Uterus (tissue), 4 donors: ENCODE measurements around the gene MOGAT2. TPM values are rescaled to one million over a fixed set of nuclear protein-coding genes. Genes with fewer than 3 reads are reported as not detected.

Source experiments
- DNase-seq, 2 donors: peaks; one replicate each; pipeline ENCODE4 v3.0.0-alpha.2; 2019 to 2020
- H3K27ac ChIP-seq, 2 donors: fragments of 200-600 bp; sonication (generic); 1 replicate in 1 of 2; 2 replicates in 1 of 2; pipeline ENCODE4 v1.5.1; 2016 to 2018
- H3K27me3 ChIP-seq, 2 donors: fragments of 200-600 bp; sonication (generic); one replicate each; pipeline ENCODE4 v1.5.1; 2018 to 2019; ENCODE audit warnings: control low read depth in 1 of 2
- H3K36me3 ChIP-seq, 2 donors: fragments of 200-600 bp; sonication (generic); one replicate each; pipeline ENCODE4 v1.5.1; 2019; ENCODE audit warnings: control low read depth in 1 of 2
- H3K4me1 ChIP-seq, 2 donors: fragments of 200-600 bp; sonication (generic); one replicate each; pipeline ENCODE4 v1.5.1; 2018 to 2019; ENCODE audit warnings: control low read depth in 1 of 2
- H3K4me3 ChIP-seq, 2 donors: fragments of 200-600 bp; sonication (generic); 1 replicate in 1 of 2; 2 replicates in 1 of 2; pipeline ENCODE4 v1.5.1; 2018 to 2019; ENCODE audit warnings: mild to moderate bottlenecking in 1 of 2
- H3K9me3 ChIP-seq, 2 donors: fragments of 200-600 bp; sonication (generic); one replicate each; pipeline ENCODE4 v1.5.1; 2019; ENCODE audit warnings: control low read depth in 1 of 2
- CTCF ChIP-seq, 4 experiments: fragments of 200-600 bp in 2 of 4; fragments of 450-650 bp in 2 of 4; sonication (generic) in 2 of 4; IDR thresholded peaks; one replicate each; pipeline ENCODE4 v1.5.1; 2016 to 2019; ENCODE audit warnings: antibody characterized with exemption in 4 of 4, mild to moderate bottlenecking in 2 of 4, moderate library complexity in 1 of 4
- POLR2A ChIP-seq, 2 donors: fragments of 450-650 bp; IDR thresholded peaks; one replicate each; pipeline ENCODE4 v1.6.1; 2016; ENCODE audit warnings: antibody characterized with exemption in 2 of 2, mild to moderate bottlenecking in 1 of 2, moderate library complexity in 1 of 2
- intact Hi-C: fragments of 100-400 bp; cut with DNase I; formaldehyde crosslinking; loops from one replicate; pipeline ENCODE4 v1.15.1; 2023; ENCODE audit warnings: low total_unique reads
- total RNA-seq, 4 donors: library from RNA; depleted of rRNA in 3 of 4; stranded (reverse); fragments of >200 nt in 3 of 4; gene quantifications; one replicate each; pipeline versions ENCODE4 v1.1.0 to v1.2.4, GENCODE V29; 2014 to 2023
- donor health status: DM: yes; HTN: yes; CAD: no.

The MOGAT2 gene
- total RNA-seq, 4 donors from 2014 or later = 0.29 to 0.62 TPM; not detected in 2

GRCh38 chr11:75722669-75723042 is 5.0 kb downstream of the MOGAT2 start:
- H3K27me3 ChIP-seq = no peaks in the 10 kb centered on the region
- DNase-seq = no peak
- no peak overlapping the region for H3K27ac ChIP-seq
- TF ChIP-seq CTCF (IDR thresholded peaks at IDR 0.05) (no peak), POLR2A (IDR thresholded peaks at IDR 0.05) (no peak)
- no peaks in the 10 kb centered on the region for H3K4me1 ChIP-seq
- intact Hi-C loops = no loop called here
- H3K9me3 ChIP-seq = no peaks in the 10 kb centered on the region
- H3K36me3 ChIP-seq = no peaks in the 10 kb centered on the region
- H3K4me3 ChIP-seq = no peak overlapping the region

GRCh38 chr11:75725547-75726320 is 8.1 kb downstream of the MOGAT2 start:
- H3K27me3 ChIP-seq = no peaks in the 10 kb centered on the region
- no peaks in the 10 kb centered on the region for H3K4me1 ChIP-seq
- H3K9me3 ChIP-seq = no peaks in the 10 kb centered on the region
- H3K27ac ChIP-seq = no peak overlapping the region
- no peak for DNase-seq
- no peak for TF ChIP-seq CTCF (IDR thresholded peaks at IDR 0.05)
- no peak for TF ChIP-seq POLR2A (IDR thresholded peaks at IDR 0.05)
- no peak overlapping the region for H3K4me3 ChIP-seq
- intact Hi-C loops = no loop called here
- H3K36me3 ChIP-seq = no peaks in the 10 kb centered on the region

- H3K4me1 ChIP-seq = no peaks in the 10 kb centered on the region
- no peaks in the 10 kb centered on the region for H3K27me3 ChIP-seq
- DNase-seq = no peak
- intact Hi-C loops = no loop called here
- no peak for TF ChIP-seq POLR2A (IDR thresholded peaks at IDR 0.05)
- TF ChIP-seq CTCF (IDR thresholded peaks at IDR 0.05) = no peak
- no peak overlapping the region for H3K4me3 ChIP-seq
- no peak overlapping the region for H3K27ac ChIP-seq
- no peaks in the 10 kb centered on the region for H3K9me3 ChIP-seq
- no peaks in the 10 kb centered on the region for H3K36me3 ChIP-seq
Measured at GRCh38 chr11:75728992-75729391, 11.4 kb downstream of the MOGAT2 start.

GRCh38 chr11:75731095-75731494 is 13.5 kb downstream of the MOGAT2 start:
- H3K4me3 ChIP-seq = no peak overlapping the region
- no peaks in the 10 kb centered on the region for H3K4me1 ChIP-seq
- H3K9me3 ChIP-seq = no peaks in the 10 kb centered on the region
- TF ChIP-seq CTCF (IDR thresholded peaks at IDR 0.05) (no peak), POLR2A (IDR thresholded peaks at IDR 0.05) (no peak)
- no peak for DNase-seq
- intact Hi-C loops = no loop called here
- no peak overlapping the region for H3K27ac ChIP-seq
- H3K36me3 ChIP-seq = no peaks in the 10 kb centered on the region
- no peaks in the 10 kb centered on the region for H3K27me3 ChIP-seq

- TF ChIP-seq CTCF (IDR thresholded peaks at IDR 0.05) = no peak
- TF ChIP-seq POLR2A (IDR thresholded peaks at IDR 0.05) = no peak
- Histone ChIP-seq H3K4me3 (no peak overlapping the region), H3K27me3 (no peaks in the 10 kb centered on the region), H3K36me3 (no peaks in the 10 kb centered on the region), H3K27ac (no peak overlapping the region), H3K4me1 (no peaks in the 10 kb centered on the region), H3K9me3 (no peaks in the 10 kb centered on the region)
- intact Hi-C loops = no loop called here
- no peak for DNase-seq
Measured at GRCh38 chr11:75733071-75733430, 15.4 kb downstream of the MOGAT2 start.
